Skeletal muscle satellite cell (primary cell): ENCODE results near the gene CRB2.

Source experiments
- H3K27me3 ChIP-seq: 2 replicates; pipeline ENCODE4 v1.7.0; 2013; ENCODE audit warnings: low read length; ENCODE audit not compliant: control insufficient read depth, insufficient read depth
- H3K36me3 ChIP-seq: 2 replicates; pipeline ENCODE4 v1.7.0; 2013; ENCODE audit warnings: mild to moderate bottlenecking, control low read depth, low read length; ENCODE audit not compliant: insufficient read depth
- H3K4me1 ChIP-seq: 2 replicates; pipeline ENCODE4 v1.7.0; 2013; ENCODE audit warnings: low read length; ENCODE audit not compliant: control insufficient read depth, insufficient read depth
- H3K4me2 ChIP-seq: 2 replicates; pipeline ENCODE4 v1.7.0; 2013; ENCODE audit warnings: mild to moderate bottlenecking, low read length
- H3K4me3 ChIP-seq: 2 replicates; pipeline ENCODE4 v1.7.0; 2013; ENCODE audit warnings: low read length
- H3K9ac ChIP-seq: 2 replicates; pipeline ENCODE4 v1.7.0; 2013; ENCODE audit warnings: mild to moderate bottlenecking, low read depth, low read length, moderate library complexity
- H3K9me3 ChIP-seq: replicated peaks from 2 replicates; pipeline ENCODE4 v1.7.0; 2013; ENCODE audit warnings: mild to moderate bottlenecking, control low read depth, low read length

Gene CRB2

DNA sequence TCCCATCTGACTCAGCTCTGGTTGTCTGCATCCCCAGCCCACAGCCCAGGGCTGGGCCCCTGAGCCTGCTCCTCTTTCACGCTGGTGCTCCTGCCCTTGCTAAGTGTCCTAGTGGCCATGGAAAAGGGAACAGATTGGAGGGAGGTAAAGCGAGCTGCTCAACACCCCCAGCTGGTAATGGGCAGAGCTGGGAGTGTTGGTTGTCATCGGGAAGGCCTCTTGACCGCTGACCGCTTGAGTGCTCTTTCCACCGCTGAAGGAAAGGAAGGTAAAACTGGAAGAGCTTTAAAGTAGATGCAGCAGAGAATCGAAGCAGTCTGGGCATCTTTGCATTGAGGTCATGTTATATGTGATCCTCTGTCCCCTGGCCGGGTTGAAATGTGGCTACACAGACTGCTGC is 60.2 kb downstream of the CRB2 start:
- Histone ChIP-seq H3K4me1 (no peaks in the 10 kb centered on the region), H3K27me3 (no peaks in the 10 kb centered on the region), H3K4me2 (no peak overlapping the region), H3K9me3 (no peaks in the 10 kb centered on the region), H3K9ac (no peak overlapping the region), H3K4me3 (no peak overlapping the region), H3K36me3 (no peaks in the 10 kb centered on the region)

DNA sequence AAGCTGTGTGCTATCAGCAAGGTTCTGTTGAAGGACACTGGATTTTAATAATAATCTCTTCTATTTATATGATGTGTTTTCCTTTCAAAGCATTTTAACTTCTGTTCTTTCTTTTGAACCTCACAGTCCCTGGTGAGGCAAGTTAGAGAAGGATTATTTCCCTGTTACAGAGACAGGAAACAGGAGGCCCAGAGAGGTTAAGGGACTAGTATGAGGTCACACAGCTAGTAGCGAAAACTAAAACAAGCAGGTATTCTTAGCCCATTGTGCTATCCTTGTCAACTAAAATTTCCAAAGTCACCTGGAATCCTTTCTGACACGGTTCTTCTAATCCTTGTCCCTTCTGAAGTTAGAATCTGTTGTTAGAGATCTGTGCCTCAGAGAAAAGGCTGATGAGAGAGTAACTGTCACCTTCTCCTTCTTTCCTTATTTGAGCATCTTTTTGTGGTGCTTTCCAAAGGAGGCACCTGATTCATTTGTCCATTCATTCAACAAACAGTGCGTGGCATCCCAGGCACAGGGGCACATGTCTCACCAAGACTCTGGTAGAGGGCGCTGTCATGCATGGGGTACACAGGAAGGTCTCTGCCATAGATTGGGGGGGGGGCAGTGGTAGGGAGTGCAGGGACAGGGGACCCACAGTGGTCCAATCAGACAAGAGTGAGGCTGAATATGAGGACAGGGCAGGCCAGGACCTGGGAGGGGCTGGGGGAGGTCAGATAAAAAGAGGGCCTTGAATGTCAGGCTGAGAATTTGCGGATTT is 61.5 kb downstream of the CRB2 start:
- Histone ChIP-seq H3K9me3 (no peaks in the 10 kb centered on the region), H3K4me3 (no peak overlapping the region)

DNA sequence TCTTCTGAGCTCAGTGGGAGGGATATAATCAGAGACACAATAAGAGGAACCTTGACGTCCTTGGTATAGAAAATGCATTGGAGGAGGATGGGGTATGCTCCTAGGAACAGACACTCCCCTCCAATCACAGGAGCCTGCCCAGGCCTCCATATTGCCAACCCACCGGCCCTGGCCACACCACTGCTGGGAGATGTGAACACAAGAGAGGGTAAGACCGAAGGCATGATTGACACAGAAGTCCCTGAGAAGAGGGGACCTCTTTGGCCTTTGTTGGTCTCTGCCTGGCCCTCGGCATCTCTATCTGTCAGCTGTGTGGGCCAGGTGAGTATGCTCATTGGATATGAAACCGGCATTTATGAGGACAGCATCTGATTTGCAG is 62.0 kb downstream of the CRB2 start:
- no peak overlapping the region for H3K4me3 ChIP-seq
- H3K4me2 ChIP-seq, result no peak overlapping the region
- no peaks in the 10 kb centered on the region for H3K36me3 ChIP-seq
- no peak overlapping the region for H3K9ac ChIP-seq
- no peaks in the 10 kb centered on the region for H3K9me3 ChIP-seq
- no peaks in the 10 kb centered on the region for H3K27me3 ChIP-seq
- no peaks in the 10 kb centered on the region for H3K4me1 ChIP-seq

More for the DNA sequence above, 61.5 kb downstream of the CRB2 start:
- H3K4me2 ChIP-seq, result no peak overlapping the region
- no peaks in the 10 kb centered on the region for H3K36me3 ChIP-seq
- H3K9ac ChIP-seq, result no peak overlapping the region
- no peaks in the 10 kb centered on the region for H3K27me3 ChIP-seq
- H3K4me1 ChIP-seq, result no peaks in the 10 kb centered on the region

DNA sequence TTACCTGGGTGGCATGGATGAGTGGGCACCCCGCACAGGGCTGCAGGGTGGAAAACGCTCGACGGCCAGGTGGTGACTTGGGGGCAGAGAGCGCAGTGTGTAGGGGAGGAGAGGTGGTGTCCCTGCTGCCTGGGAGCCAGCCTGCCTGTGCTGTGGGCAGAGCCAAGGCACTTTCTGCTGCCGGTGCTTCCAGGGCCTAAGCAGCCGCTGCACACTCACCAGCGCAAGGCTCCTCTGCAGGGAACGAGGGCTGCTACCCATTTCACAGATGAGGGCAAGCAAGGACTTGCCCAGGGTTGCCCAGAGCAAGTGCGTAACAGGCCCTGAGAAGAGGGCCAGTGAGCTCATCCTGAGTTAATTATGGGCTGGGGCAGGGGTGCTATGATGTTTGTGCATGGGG is 62.5 kb downstream of the CRB2 start:
- no peak overlapping the region for H3K4me2 ChIP-seq
- H3K4me1 ChIP-seq, result no peaks in the 10 kb centered on the region
- no peak overlapping the region for H3K4me3 ChIP-seq
- H3K9ac ChIP-seq, result no peak overlapping the region
- H3K27me3 ChIP-seq, result no peaks in the 10 kb centered on the region
- no peaks in the 10 kb centered on the region for H3K36me3 ChIP-seq
- H3K9me3 ChIP-seq, result no peaks in the 10 kb centered on the region

DNA sequence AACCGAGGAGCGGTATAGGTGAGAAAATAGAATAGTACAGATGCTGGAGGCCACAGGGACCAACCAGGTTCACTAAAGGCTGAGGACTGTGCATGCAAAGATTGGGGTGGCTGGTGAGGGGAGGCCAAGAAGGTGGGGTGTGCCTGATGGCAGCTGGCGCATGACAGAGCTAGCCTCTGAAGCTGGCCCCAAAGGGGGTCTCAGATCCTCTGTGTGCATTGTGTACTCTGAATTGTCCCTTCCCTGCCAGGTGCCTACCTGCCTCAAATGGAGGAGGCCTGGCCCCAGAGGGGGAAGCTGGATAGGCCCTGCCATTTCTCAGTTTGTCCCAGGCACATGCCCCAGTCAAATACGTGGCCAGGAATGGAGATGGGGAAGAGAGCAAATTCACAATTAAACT is 63.1 kb downstream of the CRB2 start:
- Histone ChIP-seq H3K27me3 (no peaks in the 10 kb centered on the region), H3K4me3 (no peak overlapping the region), H3K4me1 (no peaks in the 10 kb centered on the region), H3K4me2 (no peak overlapping the region), H3K36me3 (no peaks in the 10 kb centered on the region), H3K9ac (no peak overlapping the region), H3K9me3 (no peaks in the 10 kb centered on the region)

DNA sequence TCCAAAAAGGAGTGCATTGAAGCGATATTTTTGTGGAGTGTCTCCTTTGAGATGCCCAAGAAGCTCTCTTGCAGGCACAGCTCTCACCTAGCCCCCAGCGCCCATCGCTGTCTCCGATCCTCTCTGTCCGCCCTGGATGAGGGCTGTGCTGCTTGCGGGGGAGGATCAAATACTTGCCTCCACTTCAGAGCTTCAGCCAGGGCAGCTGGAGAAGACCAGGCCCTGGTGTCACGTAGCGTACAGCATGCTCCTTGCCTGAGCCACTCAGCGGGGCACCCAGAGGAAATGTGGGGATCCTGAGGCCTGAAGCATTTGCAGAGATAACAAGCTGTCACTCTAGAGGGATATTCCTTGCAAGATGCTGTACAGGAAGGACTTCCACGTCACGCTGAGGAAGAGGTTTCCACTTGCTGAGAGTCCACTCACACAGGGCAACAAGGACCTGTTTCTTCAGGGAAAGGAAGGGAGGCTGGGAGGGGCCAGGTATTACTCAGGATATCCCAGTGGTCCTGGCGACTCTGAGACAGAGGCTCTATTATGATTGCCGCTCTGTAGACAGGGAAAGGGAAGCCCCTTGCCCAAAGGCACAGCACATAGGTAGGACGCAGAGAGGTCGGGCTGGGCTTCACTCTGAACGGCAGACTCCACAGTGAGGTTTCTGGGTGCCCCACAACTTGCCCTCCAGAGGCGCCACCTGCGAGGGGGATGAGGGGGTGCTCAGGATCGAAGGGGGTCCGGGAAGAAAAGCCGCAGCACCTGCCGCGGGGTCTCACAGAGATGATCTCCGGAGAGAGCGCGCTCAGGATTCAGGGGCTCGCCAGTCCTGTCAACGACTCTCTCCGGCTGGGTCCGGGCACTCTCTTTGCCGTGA is 64.0 kb downstream of the CRB2 start:
- H3K4me2 ChIP-seq, result no peak overlapping the region
- H3K9me3 ChIP-seq, result no peaks in the 10 kb centered on the region
- no peak overlapping the region for H3K9ac ChIP-seq
- no peak overlapping the region for H3K4me3 ChIP-seq
- H3K27me3 ChIP-seq, result no peaks in the 10 kb centered on the region
- no peaks in the 10 kb centered on the region for H3K36me3 ChIP-seq
- H3K4me1 ChIP-seq, result no peaks in the 10 kb centered on the region

DNA sequence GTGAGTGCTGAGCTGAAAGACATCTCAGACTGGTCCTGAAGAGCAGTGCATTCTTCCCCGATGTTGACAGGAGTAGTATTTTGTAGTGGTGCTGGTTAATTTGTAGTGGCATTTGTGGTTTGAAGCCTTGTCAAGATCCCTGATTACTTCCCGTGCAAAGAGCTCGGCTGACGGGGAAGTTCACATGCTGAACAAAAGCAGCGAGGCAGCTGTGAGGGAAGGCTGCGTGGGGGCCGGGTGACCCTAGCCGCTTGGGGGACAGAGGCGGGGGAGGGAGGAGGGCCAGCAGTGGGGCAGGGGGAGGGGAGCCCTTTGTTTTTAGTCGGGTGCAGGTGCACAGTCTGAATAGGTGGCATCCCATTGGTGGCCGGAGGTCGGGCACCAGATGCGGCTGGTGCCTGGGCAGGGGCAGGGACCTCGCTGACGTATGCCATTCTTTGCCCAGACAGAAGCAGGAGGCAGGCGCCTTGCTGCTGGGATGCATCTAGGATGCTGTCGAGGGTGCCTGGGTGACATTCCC is 64.7 kb downstream of the CRB2 start:
- Histone ChIP-seq H3K4me3 (no peak overlapping the region), H3K9me3 (no peaks in the 10 kb centered on the region), H3K9ac (no peak overlapping the region), H3K4me1 (no peaks in the 10 kb centered on the region), H3K36me3 (no peaks in the 10 kb centered on the region), H3K4me2 (no peak overlapping the region), H3K27me3 (no peaks in the 10 kb centered on the region)

DNA sequence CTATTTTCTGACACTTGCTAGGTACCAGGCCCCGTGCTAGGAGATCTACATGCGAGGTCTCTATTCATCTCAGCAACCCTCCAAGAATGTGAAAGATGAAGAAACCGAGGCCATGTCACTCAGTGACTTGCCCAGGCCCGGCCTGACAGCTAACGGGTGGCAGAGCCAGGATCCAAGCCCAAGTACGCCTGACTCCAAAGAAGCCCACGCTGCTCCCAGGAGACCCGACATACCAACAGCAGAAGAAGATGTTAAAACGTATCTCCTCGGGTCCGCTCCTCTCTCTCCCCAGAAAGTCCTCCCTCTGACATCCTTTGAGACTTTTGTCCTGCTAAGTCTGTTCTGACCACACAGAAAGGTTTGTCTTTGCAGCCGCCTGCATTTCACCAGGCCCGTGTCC is 65.2 kb downstream of the CRB2 start:
- no peaks in the 10 kb centered on the region for H3K4me1 ChIP-seq
- H3K27me3 ChIP-seq, result no peaks in the 10 kb centered on the region
- H3K4me3 ChIP-seq, result no peak overlapping the region
- no peaks in the 10 kb centered on the region for H3K36me3 ChIP-seq
- H3K9me3 ChIP-seq, result no peaks in the 10 kb centered on the region
- no peak overlapping the region for H3K9ac ChIP-seq
- no peak overlapping the region for H3K4me2 ChIP-seq

GRCh38 chr9:123421801-123422455 is 65.9 kb downstream of the CRB2 start:
- no peaks in the 10 kb centered on the region for H3K27me3 ChIP-seq
- no peaks in the 10 kb centered on the region for H3K36me3 ChIP-seq
- no peaks in the 10 kb centered on the region for H3K4me1 ChIP-seq
- H3K9ac ChIP-seq, result no peak overlapping the region
- H3K4me2 ChIP-seq, result no peak overlapping the region
- H3K4me3 ChIP-seq, result no peak overlapping the region
- no peaks in the 10 kb centered on the region for H3K9me3 ChIP-seq

- Histone ChIP-seq H3K36me3 (no peaks in the 10 kb centered on the region), H3K9me3 (no peaks in the 10 kb centered on the region), H3K4me2 (no peak overlapping the region), H3K9ac (no peak overlapping the region), H3K4me1 (no peaks in the 10 kb centered on the region), H3K27me3 (no peaks in the 10 kb centered on the region), H3K4me3 (no peak overlapping the region)
These were observed 66.8 kb downstream of the CRB2 start for GRCh38 chr9:123422635-123423310.

- no peaks in the 10 kb centered on the region for H3K9me3 ChIP-seq
- H3K4me2 ChIP-seq, result no peak overlapping the region
- no peak overlapping the region for H3K4me3 ChIP-seq
- no peaks in the 10 kb centered on the region for H3K36me3 ChIP-seq
- no peaks in the 10 kb centered on the region for H3K4me1 ChIP-seq
- H3K27me3 ChIP-seq, result no peaks in the 10 kb centered on the region
- H3K9ac ChIP-seq, result no peak overlapping the region
These were observed 67.3 kb downstream of the CRB2 start for GRCh38 chr9:123423311-123423640.
